IMR-90 (cell line): ENCODE measurements around the gene LRRC18. TPM values are rescaled to one million over a fixed set of nuclear protein-coding genes. Genes with fewer than 3 reads are reported as not detected.

Experiments used
- ATAC-seq: fragments of 200-7000 bp; cut with Tn5 transposase; 2 replicates; pipeline ENCODE4 v1.9.1; 2020; ENCODE audit warnings: low read depth, mild to moderate bottlenecking, moderate library complexity
- BruUV-seq: library from RNA; stranded (reverse); fragments of 400-500 nt; replicated peaks from 2 replicates; lab custom pipeline; 2021; lab: Mats Ljungman, UMichigan
- CTCF ChIA-PET: fragments of 300-600 bp; formaldehyde crosslinking; extraction: SDS; loops from one replicate; lab custom pipeline; 2021; ENCODE audit warnings: antibody characterized with exemption; lab: Yijun Ruan, JAX
- POLR2A ChIA-PET: fragments of 300-600 bp; sonication (Branson Sonifier 250); formaldehyde crosslinking; loops from one replicate; lab custom pipeline; 2022; ENCODE audit warnings: antibody characterized with exemption; ENCODE audit not compliant: unreplicated experiment; lab: Charles Lee
- DNase-seq: peaks from one replicate; pipeline ENCODE4 v3.0.0; 2013
- H2AFZ ChIP-seq: replicated peaks from 2 replicates; pipeline ENCODE3; 2013; ENCODE audit warnings: low read length, mild to moderate bottlenecking; ENCODE audit not compliant: poor library complexity
- H2AK5ac ChIP-seq: 2 replicates; pipeline ENCODE4 v1.6.1; 2013; ENCODE audit warnings: low read depth, low read length, inconsistent platforms
- H2AK9ac ChIP-seq: replicated peaks from 2 replicates; pipeline ENCODE3; 2013; ENCODE audit warnings: mild to moderate bottlenecking, low read depth, low read length, moderate library complexity; ENCODE audit not compliant: poor library complexity
- H2BK120ac ChIP-seq: 2 replicates; pipeline ENCODE4 v1.6.1; 2013; ENCODE audit warnings: low read depth, low read length, inconsistent platforms
- H2BK15ac ChIP-seq: 3 replicates; pipeline ENCODE4 v1.6.1; 2013; ENCODE audit warnings: low read depth, low read length, inconsistent platforms
- H2BK20ac ChIP-seq: 2 replicates; pipeline ENCODE4 v1.6.1; 2013; ENCODE audit warnings: low read depth, mild to moderate bottlenecking, inconsistent platforms, low read length, moderate library complexity
- H2BK5ac ChIP-seq: 2 replicates; pipeline ENCODE4 v1.6.1; 2013; ENCODE audit warnings: mild to moderate bottlenecking, low read depth, low read length, inconsistent platforms; ENCODE audit not compliant: poor library complexity, severe bottlenecking
- H3K14ac ChIP-seq: replicated peaks from 2 replicates; pipeline ENCODE4 v1.6.1; 2013; ENCODE audit warnings: low read depth, low read length, inconsistent platforms
- H3K18ac ChIP-seq: 2 replicates; pipeline ENCODE4 v1.6.1; 2013; ENCODE audit warnings: low read depth, low read length, control low read depth
- H3K23ac ChIP-seq: 2 replicates; pipeline ENCODE4 v1.6.1; 2013; ENCODE audit warnings: low read depth, low read length, inconsistent platforms
- H3K27ac ChIP-seq: 2 replicates; pipeline ENCODE4 v1.5.1; 2013; ENCODE audit warnings: mild to moderate bottlenecking, control low read depth, low read length; ENCODE audit not compliant: insufficient read depth
- H3K27me3 ChIP-seq: 2 replicates; pipeline ENCODE4 v1.6.1; 2013; ENCODE audit warnings: low read length; ENCODE audit not compliant: control insufficient read depth, insufficient read depth
- H3K36me3 ChIP-seq: 2 replicates; pipeline ENCODE4 v1.6.1; 2013; ENCODE audit warnings: low read length, mixed read lengths; ENCODE audit not compliant: control insufficient read depth, insufficient read depth
- H3K4ac ChIP-seq: 2 replicates; pipeline ENCODE4 v1.6.1; 2013; ENCODE audit warnings: low read depth, low read length, inconsistent platforms
- H3K4me1 ChIP-seq: 2 replicates; pipeline ENCODE4 v1.6.1; 2013; ENCODE audit warnings: low read length, mixed read lengths; ENCODE audit not compliant: control insufficient read depth, insufficient read depth
- H3K4me2 ChIP-seq: 2 replicates; pipeline ENCODE4 v1.6.1; 2013; ENCODE audit warnings: low read depth, mild to moderate bottlenecking, control low read depth, low read length, moderate library complexity
- H3K4me3 ChIP-seq: 2 replicates; pipeline ENCODE4 v1.5.1; 2013; ENCODE audit warnings: low read depth, mild to moderate bottlenecking, control low read depth, low read length, moderate library complexity; ENCODE audit not compliant: insufficient read depth
- H3K56ac ChIP-seq: 2 replicates; pipeline ENCODE4 v1.6.1; 2013; ENCODE audit warnings: low read length, inconsistent platforms; ENCODE audit not compliant: insufficient read depth; ENCODE audit errors: extremely low read depth
- H3K79me1 ChIP-seq, 2 experiments: 2 replicates each; pipeline ENCODE4 v1.6.1; 2013; ENCODE audit warnings: low read length in 2 of 2, inconsistent platforms in 1 of 2, low read depth in 1 of 2
- H3K9ac ChIP-seq: 2 replicates; pipeline ENCODE4 v1.6.1; 2013; ENCODE audit warnings: low read depth, low read length, control low read depth
- H3K9me1 ChIP-seq: 2 replicates; pipeline ENCODE4 v1.6.1; 2013; ENCODE audit warnings: low read length, inconsistent platforms; ENCODE audit not compliant: insufficient read depth
- H3K9me3 ChIP-seq: 2 replicates; pipeline ENCODE4 v1.6.1; 2013; ENCODE audit warnings: low read length; ENCODE audit not compliant: control insufficient read depth, insufficient read depth
- H4K20me1 ChIP-seq: 2 replicates; pipeline ENCODE4 v1.6.1; 2013; ENCODE audit warnings: low read length, inconsistent platforms; ENCODE audit not compliant: insufficient read depth
- H4K5ac ChIP-seq: 2 replicates; pipeline ENCODE4 v1.6.1; 2013; ENCODE audit warnings: mild to moderate bottlenecking, low read depth, low read length, control low read depth
- H4K8ac ChIP-seq, 2 experiments: 2 replicates each; pipeline ENCODE4 v1.6.1; 2013; ENCODE audit warnings: low read depth in 2 of 2, low read length in 2 of 2, control low read depth in 1 of 2, inconsistent platforms in 1 of 2
- H4K91ac ChIP-seq: 2 replicates; pipeline ENCODE4 v1.6.1; 2013; ENCODE audit warnings: low read depth, low read length, inconsistent platforms; ENCODE audit not compliant: insufficient read depth
- BHLHE40 ChIP-seq: fragments of 150-350 bp; IDR thresholded peaks from 2 replicates; pipeline ENCODE4 v1.6.1; 2016; ENCODE audit warnings: mild to moderate bottlenecking, low read depth, low read length
- CEBPB ChIP-seq: IDR thresholded peaks from 2 replicates; pipeline ENCODE4 v1.6.1; 2012; ENCODE audit warnings: low read depth, low read length, improper control_type of control experiment
- CHD1 ChIP-seq: IDR thresholded peaks from 2 replicates; pipeline ENCODE4 v1.6.1; 2012; ENCODE audit warnings: low read depth, low read length, improper control_type of control experiment
- ELK1 ChIP-seq: fragments of 150-350 bp; IDR thresholded peaks from 2 replicates; pipeline ENCODE4 v1.6.1; 2016; ENCODE audit warnings: low read depth, mild to moderate bottlenecking, low read length, moderate library complexity, borderline replicate concordance
- FOS ChIP-seq: fragments of 150-350 bp; IDR thresholded peaks from 2 replicates; pipeline ENCODE4 v1.6.1; 2016; ENCODE audit warnings: low read depth, low read length
- MAFK ChIP-seq: IDR thresholded peaks from 2 replicates; pipeline ENCODE4 v1.6.1; 2012; ENCODE audit warnings: low read depth, low read length, improper control_type of control experiment
- MAZ ChIP-seq: IDR thresholded peaks from 2 replicates; pipeline ENCODE4 v1.6.1; 2012; ENCODE audit warnings: low read depth, mild to moderate bottlenecking, low read length, improper control_type of control experiment, moderate library complexity, borderline replicate concordance
- MXI1 ChIP-seq: IDR thresholded peaks from 2 replicates; pipeline ENCODE4 v1.6.1; 2012; ENCODE audit warnings: low read depth, mild to moderate bottlenecking, low read length, moderate library complexity, borderline replicate concordance
- NFE2L2 ChIP-seq: fragments of 150-350 bp; IDR thresholded peaks from 2 replicates; pipeline ENCODE4 v1.6.1; 2016; ENCODE audit warnings: low read depth, mild to moderate bottlenecking, low read length
- POLR2A ChIP-seq: IDR thresholded peaks from 2 replicates; pipeline ENCODE4 v1.6.1; 2012; ENCODE audit warnings: mild to moderate bottlenecking, low read depth, low read length
- RAD21 ChIP-seq: IDR thresholded peaks from 2 replicates; pipeline ENCODE4 v1.6.1; 2012; ENCODE audit warnings: low read length, improper control_type of control experiment
- RCOR1 ChIP-seq: IDR thresholded peaks from 2 replicates; pipeline ENCODE4 v1.6.1; 2012; ENCODE audit warnings: mild to moderate bottlenecking, low read length, improper control_type of control experiment; ENCODE audit not compliant: insufficient replicate concordance
- RFX5 ChIP-seq: IDR thresholded peaks from 2 replicates; pipeline ENCODE4 v1.8.0; 2012; ENCODE audit warnings: low read depth, mild to moderate bottlenecking, low read length, moderate library complexity
- SMC3 ChIP-seq: fragments of 150-350 bp; IDR thresholded peaks from 2 replicates; pipeline ENCODE4 v1.6.1; 2016; ENCODE audit warnings: low read depth, mild to moderate bottlenecking, antibody characterized with exemption, low read length, moderate library complexity
- WGBS, 2 experiments: methylation state at CpG; one replicate each; pipeline versions ENCODE4 v1.1.5 to v1.1.7; 2013; ENCODE audit warnings: missing lambda C conversion rate in 2 of 2; ENCODE audit not compliant: insufficient read length in 1 of 2; ENCODE audit errors: extremely low coverage in 2 of 2; 5-methylcytosine and 5-hydroxymethylcytosine counted together
- dilution Hi-C: fragments of 300-500 bp; cut with HindIII; formaldehyde crosslinking; loops from one replicate; pipeline ENCODE4 v1.14.3; 2018; ENCODE audit warnings: low sequenced_read_pairs; ENCODE audit not compliant: unreplicated experiment
- in situ Hi-C: fragments of 300-500 bp; cut with MboI; formaldehyde crosslinking; loops from 3 replicates; pipeline ENCODE4 v1.14.3; 2019; ENCODE audit warnings: low sequenced_read_pairs, inconsistent platforms, mixed read lengths
- intact Hi-C: fragments of 100-400 bp; cut with micrococcal nuclease; formaldehyde crosslinking; loops from 2 replicates; pipeline ENCODE4 v1.10.0; 2022
- polyA plus RNA-seq, 3 experiments: library from polyadenylated mRNA; depleted of rRNA; stranded (reverse); fragments of >200 nt; gene quantifications; 2 replicates each; pipeline ENCODE4 v1.2.3, GENCODE V29; 2012; ENCODE audit warnings: low replicate concordance in 1 of 3
- total RNA-seq: library from RNA; depleted of rRNA; stranded (reverse); fragments of >200 nt; gene quantifications from 2 replicates; pipeline ENCODE4 v1.2.3, GENCODE V29; 2012
- TF ChIP-seq, protein P1 (sequence below): fragments of 150-350 bp; IDR thresholded peaks from 2 replicates; pipeline ENCODE4 v1.6.1; 2017; ENCODE audit warnings: mild to moderate bottlenecking, antibody characterized with exemption, low read length, low read depth
- TF ChIP-seq, protein P2 (sequence below): conservative IDR thresholded peaks from 2 replicates; pipeline ENCODE4 v1.5.1; 2012; ENCODE audit warnings: mild to moderate bottlenecking, low read depth, low read length, improper control_type of control experiment

LRRC18 gene
- total and polyA plus RNA-seq, 2 of the 4 experiments (the other 2 are of a cell fraction): not detected

DNA sequence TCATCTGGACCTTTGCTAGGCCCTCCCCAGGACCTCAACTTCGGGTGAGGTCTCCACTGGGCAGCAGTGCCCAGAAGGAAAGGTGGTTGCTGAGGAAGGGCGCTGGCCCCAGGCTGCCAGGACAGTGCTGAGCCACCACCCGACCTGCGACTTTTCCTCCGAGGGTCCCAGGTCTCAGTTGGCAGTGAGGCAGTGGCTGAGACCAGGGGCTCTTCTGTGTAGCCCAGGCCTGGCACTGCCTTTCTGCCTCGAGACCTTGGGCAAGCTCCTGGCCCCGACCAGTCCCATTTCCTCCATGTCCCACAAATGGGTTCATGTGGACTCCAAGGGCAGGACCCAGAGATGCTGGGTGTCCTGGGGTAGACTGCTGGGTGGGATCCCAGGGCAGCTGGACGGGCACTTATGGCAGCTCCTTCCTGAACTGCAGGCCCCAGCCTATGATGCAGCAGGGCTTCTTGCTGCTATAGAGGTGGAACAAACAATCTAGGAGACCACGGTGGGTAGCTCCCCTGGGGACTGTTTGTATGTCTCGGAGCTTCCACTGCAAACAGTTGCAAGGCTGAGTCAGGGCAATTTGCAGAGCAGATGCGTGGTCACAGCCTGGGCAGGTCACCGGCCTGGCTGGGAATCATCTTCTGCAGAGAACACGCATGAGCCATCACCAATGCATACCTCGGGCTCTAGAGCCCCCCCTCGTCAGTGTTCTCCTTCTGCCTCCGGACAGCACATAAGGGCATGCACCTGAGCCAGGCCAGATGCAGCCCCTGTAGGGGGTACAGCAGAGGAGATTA is 17.9 kb upstream of the LRRC18 start:
- no peak overlapping the region for H4K5ac ChIP-seq
- H3K79me1 ChIP-seq: no peaks in the 10 kb centered on the region
- H2AFZ ChIP-seq: no peak overlapping the region
- WGBS, 2 experiments: 72% methylated on average over 9 of the region's 16 CpGs; no CpG with 5 or more reads in 1 of the 2 experiments
- no peak overlapping the region for H2AK5ac ChIP-seq
- CTCF ChIA-PET: no interaction called here
- peaks cover 9% of the 10 kb centered on the region for H3K27me3 ChIP-seq
- H3K9ac ChIP-seq: no peak overlapping the region
- no peak overlapping the region for H3K56ac ChIP-seq
- in situ Hi-C loops (no loop called here), dilution Hi-C loops (no loop called here), intact Hi-C loops (no loop called here)
- no peaks in the 10 kb centered on the region for H4K20me1 ChIP-seq
- no peak overlapping the region for H2BK15ac ChIP-seq
- DNase-seq (no peak), ATAC-seq (no peak)
- no peak overlapping the region for H3K23ac ChIP-seq
- no peak overlapping the region for H2AK9ac ChIP-seq
- H3K18ac ChIP-seq: no peak overlapping the region
- H4K91ac ChIP-seq: no peak overlapping the region
- H3K27ac ChIP-seq: no peak overlapping the region
- H3K9me3 ChIP-seq: no peaks in the 10 kb centered on the region
- H3K9me1 ChIP-seq: no peaks in the 10 kb centered on the region
- POLR2A ChIA-PET: no interaction called here
- no peak overlapping the region for H3K14ac ChIP-seq
- H3K4me2 ChIP-seq: no peak overlapping the region
- BruUV-seq: no TSS peak
- no peak overlapping the region for H2BK120ac ChIP-seq
- H3K4me3 ChIP-seq: no peak overlapping the region
- no peak overlapping the region for H2BK5ac ChIP-seq
- TF ChIP-seq RAD21: no peak
- no peak for TF ChIP-seq CEBPB
- TF ChIP-seq, protein P1, sequence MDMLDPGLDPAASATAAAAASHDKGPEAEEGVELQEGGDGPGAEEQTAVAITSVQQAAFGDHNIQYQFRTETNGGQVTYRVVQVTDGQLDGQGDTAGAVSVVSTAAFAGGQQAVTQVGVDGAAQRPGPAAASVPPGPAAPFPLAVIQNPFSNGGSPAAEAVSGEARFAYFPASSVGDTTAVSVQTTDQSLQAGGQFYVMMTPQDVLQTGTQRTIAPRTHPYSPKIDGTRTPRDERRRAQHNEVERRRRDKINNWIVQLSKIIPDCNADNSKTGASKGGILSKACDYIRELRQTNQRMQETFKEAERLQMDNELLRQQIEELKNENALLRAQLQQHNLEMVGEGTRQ: no peak
- no peak for TF ChIP-seq POLR2A
- TF ChIP-seq BHLHE40: no peak
- no peak for TF ChIP-seq MAZ
- no peak for TF ChIP-seq MXI1
- TF ChIP-seq NFE2L2: no peak
- no peak for TF ChIP-seq SMC3
- TF ChIP-seq ELK1: no peak
- TF ChIP-seq RCOR1: no peak
- TF ChIP-seq, protein P2, sequence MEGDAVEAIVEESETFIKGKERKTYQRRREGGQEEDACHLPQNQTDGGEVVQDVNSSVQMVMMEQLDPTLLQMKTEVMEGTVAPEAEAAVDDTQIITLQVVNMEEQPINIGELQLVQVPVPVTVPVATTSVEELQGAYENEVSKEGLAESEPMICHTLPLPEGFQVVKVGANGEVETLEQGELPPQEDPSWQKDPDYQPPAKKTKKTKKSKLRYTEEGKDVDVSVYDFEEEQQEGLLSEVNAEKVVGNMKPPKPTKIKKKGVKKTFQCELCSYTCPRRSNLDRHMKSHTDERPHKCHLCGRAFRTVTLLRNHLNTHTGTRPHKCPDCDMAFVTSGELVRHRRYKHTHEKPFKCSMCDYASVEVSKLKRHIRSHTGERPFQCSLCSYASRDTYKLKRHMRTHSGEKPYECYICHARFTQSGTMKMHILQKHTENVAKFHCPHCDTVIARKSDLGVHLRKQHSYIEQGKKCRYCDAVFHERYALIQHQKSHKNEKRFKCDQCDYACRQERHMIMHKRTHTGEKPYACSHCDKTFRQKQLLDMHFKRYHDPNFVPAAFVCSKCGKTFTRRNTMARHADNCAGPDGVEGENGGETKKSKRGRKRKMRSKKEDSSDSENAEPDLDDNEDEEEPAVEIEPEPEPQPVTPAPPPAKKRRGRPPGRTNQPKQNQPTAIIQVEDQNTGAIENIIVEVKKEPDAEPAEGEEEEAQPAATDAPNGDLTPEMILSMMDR: no peak
- TF ChIP-seq CHD1: no peak
- TF ChIP-seq RFX5: no peak
- no peak for TF ChIP-seq FOS
- TF ChIP-seq MAFK: no peak
- H3K4ac ChIP-seq: no peak overlapping the region
- H3K4me1 ChIP-seq: no peaks in the 10 kb centered on the region
- no peak overlapping the region for H4K8ac ChIP-seq
- no peaks in the 10 kb centered on the region for H3K36me3 ChIP-seq
- no peak overlapping the region for H2BK20ac ChIP-seq
